Measurements from ENCODE around the gene CERCAM.

CERCAM gene

DNA sequence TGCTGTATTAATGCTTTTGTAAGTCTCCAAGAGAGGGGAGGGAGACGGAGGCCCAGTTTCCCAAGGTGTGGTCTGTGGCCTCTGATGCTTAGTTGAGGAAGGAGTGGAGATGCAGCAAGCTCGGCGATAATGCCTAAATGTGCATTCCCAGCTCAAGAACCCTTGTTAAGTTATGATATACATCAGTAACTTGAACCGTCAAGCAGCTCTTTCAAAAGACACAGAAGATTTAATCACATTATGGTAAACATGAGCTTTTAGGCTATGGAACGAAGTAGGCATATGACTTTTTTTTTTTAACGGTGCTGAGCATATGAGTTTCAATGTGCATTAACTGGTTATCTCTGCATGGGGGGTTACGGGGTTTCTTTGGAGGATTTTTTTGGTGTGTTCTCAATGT lies 61.5 kb downstream of the CERCAM start (continued):
- TF ChIP-seq HOXD13 (CRISPR knock-in tag; IDR thresholded peaks at IDR 0.05; ENCODE audit: borderline replicate concordance) (no peak), ZNF510 (tag by site-specific recombination; IDR thresholded peaks at IDR 0.05; ENCODE audit: insufficient replicate concordance) (no peak), ZSCAN30 (tag by site-specific recombination; IDR thresholded peaks at IDR 0.05) (no peak), ZNF830 (tag by site-specific recombination; IDR thresholded peaks at IDR 0.05; ENCODE audit: low read depth) (no peak)
- TF ChIP-seq, protein P1, sequence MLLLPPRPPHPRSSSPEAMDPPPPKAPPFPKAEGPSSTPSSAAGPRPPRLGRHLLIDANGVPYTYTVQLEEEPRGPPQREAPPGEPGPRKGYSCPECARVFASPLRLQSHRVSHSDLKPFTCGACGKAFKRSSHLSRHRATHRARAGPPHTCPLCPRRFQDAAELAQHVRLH (tag by site-specific recombination; IDR thresholded peaks at IDR 0.05), result no peak

DNA sequence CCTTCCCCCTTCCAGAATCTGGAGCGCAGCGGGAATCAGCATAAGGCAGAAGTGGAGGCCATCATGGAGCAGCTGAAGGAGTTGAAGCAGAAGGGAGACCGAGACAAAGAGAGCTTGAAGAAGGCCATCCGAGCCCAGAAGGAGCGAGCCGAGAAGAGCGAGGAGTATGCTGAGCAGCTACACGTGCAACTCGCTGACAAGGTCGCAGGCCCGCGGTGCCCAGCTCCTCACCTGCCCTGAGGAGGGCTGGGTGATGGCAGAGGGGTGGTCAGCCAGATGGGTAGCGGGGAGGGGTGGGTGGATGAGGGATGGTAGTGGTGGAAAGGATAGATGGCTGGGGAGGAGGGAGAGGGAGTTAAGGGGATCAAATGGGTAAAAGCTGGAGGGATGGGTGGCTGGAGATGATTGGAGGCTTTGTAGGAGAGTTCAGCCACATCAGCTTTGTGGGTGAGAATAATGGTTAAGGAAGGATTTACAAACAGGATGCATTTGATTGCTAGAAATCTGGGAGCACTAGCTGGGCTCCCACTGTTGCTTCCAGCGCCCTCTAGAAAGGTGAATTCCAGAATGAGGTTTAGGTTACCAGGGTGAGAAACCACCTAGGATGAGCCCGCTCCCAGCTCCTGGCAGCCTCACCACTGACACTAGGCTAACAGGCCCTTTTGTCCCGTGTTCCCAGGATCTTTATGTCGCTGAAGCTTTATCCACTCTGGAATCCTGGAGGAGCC lies 64.2 kb downstream of the CERCAM start:
- Histone ChIP-seq H3K4me3 (ENCODE audit: low read depth, low read length) (no peak overlapping the region), H3K9me3 (ENCODE audit: control insufficient read depth, insufficient read depth, low read depth, low read length) (no peaks in the 10 kb centered on the region), H3K36me3 (ENCODE audit: control insufficient read depth in 2 of 2, insufficient read depth in 1 of 2, low read length in 2 of 2) (peaks cover 29 to 93% of the 10 kb centered on the region in 2 experiments), H3K27ac (ENCODE audit: extremely low read depth, low read depth, low read length) (no peak overlapping the region), H3K4me1 (ENCODE audit: control insufficient read depth, insufficient read depth, low read length) (no peaks in the 10 kb centered on the region)
- TF ChIP-seq ZNF121 (tag by site-specific recombination; IDR thresholded peaks at IDR 0.05), result no peak
- ChIA-PET CTCF (interaction anchor here (0.8 to 1.5 kb wide), 3 partner anchors 10 to 46 kb away, joined by 3 to 5 read pairs (median 4); no protein-coding TSS in a partner anchor), POLR2A (interaction anchor here (0.8 kb wide), 1 partner anchor 67 kb away, joined by 4 read pairs; the partner anchor contains the start of gene SPTAN1)

DNA sequence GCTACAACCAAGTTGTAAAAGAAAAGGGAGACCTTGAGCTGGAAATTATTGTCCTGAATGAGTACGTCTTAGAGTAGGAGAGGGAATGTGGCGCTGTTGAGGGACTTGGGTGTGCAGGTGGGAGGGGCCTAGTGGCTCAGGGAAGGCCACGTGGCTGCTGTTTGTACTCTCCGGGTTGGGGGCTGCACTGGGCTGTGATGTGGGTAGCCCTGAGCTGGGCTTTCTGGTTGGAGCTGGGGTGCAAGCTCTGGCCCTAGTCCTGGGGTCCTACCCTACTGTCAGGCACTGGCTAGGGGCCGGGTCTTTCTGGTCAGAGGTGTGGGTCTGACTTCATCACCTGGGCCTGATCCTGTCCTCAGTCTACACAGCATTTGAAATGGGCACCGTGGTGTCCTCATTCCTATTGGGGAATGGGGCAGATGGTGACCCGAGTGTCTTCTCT lies 64.8 kb downstream of the CERCAM start:
- Histone ChIP-seq H3K4me1 (ENCODE audit: control insufficient read depth, insufficient read depth, low read length) (no peaks in the 10 kb centered on the region), H3K4me3 (ENCODE audit: low read depth, low read length) (no peak overlapping the region), H3K36me3 (ENCODE audit: control insufficient read depth in 2 of 2, insufficient read depth in 1 of 2, low read length in 2 of 2) (peaks cover 27 to 93% of the 10 kb centered on the region in 2 experiments), H3K27ac (ENCODE audit: extremely low read depth, low read depth, low read length) (no peak overlapping the region), H3K9me3 (ENCODE audit: control insufficient read depth, insufficient read depth, low read depth, low read length) (no peaks in the 10 kb centered on the region)
- POLR2A ChIA-PET, result interaction anchor here (0.8 kb wide), 1 partner anchor 66 kb away, joined by 4 read pairs; the partner anchor contains the start of gene SPTAN1
- CTCF ChIA-PET, result interaction anchor here (1.2 to 1.5 kb wide), 2 partner anchors 10 to 47 kb away, joined by 3 to 5 read pairs; no protein-coding TSS in a partner anchor
- TF ChIP-seq ZNF768 (tag by site-specific recombination; IDR thresholded peaks at IDR 0.05), result no peak
- no peak for TF ChIP-seq ZNF707 (tag by site-specific recombination; IDR thresholded peaks at IDR 0.05)
- no peak for TF ChIP-seq ZBTB26 (tag by site-specific recombination; optimal IDR thresholded peaks at IDR 0.05)
- no peak for TF ChIP-seq ZNF354C (tag by site-specific recombination; IDR thresholded peaks at IDR 0.05; ENCODE audit: borderline replicate concordance, low read depth)
- no peak for TF ChIP-seq ZNF658 (tag by site-specific recombination; IDR thresholded peaks at IDR 0.05)
- no peak for TF ChIP-seq ELK4 (IDR thresholded peaks at IDR 0.05; ENCODE audit: borderline replicate concordance, low read depth, low read length)
- no peak for TF ChIP-seq KLF16 (tag by site-specific recombination; IDR thresholded peaks at IDR 0.05)
- no peak for TF ChIP-seq ZNF501 (tag by site-specific recombination; IDR thresholded peaks at IDR 0.05)
- TF ChIP-seq ZNF311 (tag by site-specific recombination; IDR thresholded peaks at IDR 0.05; ENCODE audit: borderline replicate concordance), result no peak
- no peak for TF ChIP-seq ZNF660 (tag by site-specific recombination; IDR thresholded peaks at IDR 0.05)
- TF ChIP-seq ZNF529 (tag by site-specific recombination; IDR thresholded peaks at IDR 0.05; ENCODE audit: insufficient replicate concordance), result no peak
- no peak for TF ChIP-seq IKZF3 (tag by site-specific recombination; IDR thresholded peaks at IDR 0.05)
- no peak for TF ChIP-seq ZBTB1 (tag by site-specific recombination; IDR thresholded peaks at IDR 0.05)

Data from HEK293 (cell line).